ENCODE data around the gene IL3.

IL3 gene

GRCh38 chr5:132060501-132061161 is at the start of gene IL3:
TSS of gene IL3 (plus strand) at chr5:132060655. CDS start at chr5:132060707, 52 bp downstream.
- FAIRE-seq (no peak), DNase-seq (ENCODE audit: extremely low spot score, insufficient read length, low read depth) (no peak)

GRCh38 chr5:132010989-132011621 is 49.4 kb upstream of the IL3 start:
- DNase-seq (ENCODE audit: extremely low spot score, insufficient read length, low read depth) (no peak), FAIRE-seq (no peak)

GRCh38 chr5:132011622-132012343 is 48.7 kb upstream of the IL3 start, which contains the start of gene ACSL6:
TSS of gene ACSL6 (minus strand) at chr5:132011658. CDS start at chr5:132011553, 105 bp downstream.
- no peak for DNase-seq (ENCODE audit: extremely low spot score, insufficient read length, low read depth)
- FAIRE-seq, result no peak

- FAIRE-seq (no peak), DNase-seq (ENCODE audit: extremely low spot score, insufficient read length, low read depth) (no peak)
These were observed 48.0 kb upstream of the IL3 start for GRCh38 chr5:132012371-132013005.

- FAIRE-seq, result no peak
- no peak for DNase-seq (ENCODE audit: extremely low spot score, insufficient read length, low read depth)
These were observed 47.3 kb upstream of the IL3 start for GRCh38 chr5:132013006-132013689.

- DNase-seq (ENCODE audit: extremely low spot score, insufficient read length, low read depth), result no peak
- FAIRE-seq, result no peak
These were observed 46.7 kb upstream of the IL3 start for GRCh38 chr5:132013711-132014110.

- DNase-seq (ENCODE audit: extremely low spot score, insufficient read length, low read depth), result no peak
- no peak for FAIRE-seq
These were observed 43.7 kb upstream of the IL3 start for GRCh38 chr5:132016721-132017250.

GRCh38 chr5:132017316-132017715 is 43.1 kb upstream of the IL3 start:
- DNase-seq (ENCODE audit: extremely low spot score, insufficient read length, low read depth), result no peak
- no peak for FAIRE-seq

- no peak for DNase-seq (ENCODE audit: extremely low spot score, insufficient read length, low read depth)
- no peak for FAIRE-seq
These were observed 42.5 kb upstream of the IL3 start for GRCh38 chr5:132017738-132018625.

GRCh38 chr5:132019337-132019736 is 41.1 kb upstream of the IL3 start:
- FAIRE-seq (no peak), DNase-seq (ENCODE audit: extremely low spot score, insufficient read length, low read depth) (no peak)

- FAIRE-seq (peak; percentile 99), DNase-seq (ENCODE audit: extremely low spot score, insufficient read length, low read depth) (peak; percentile 73)
These were observed 40.4 kb upstream of the IL3 start for GRCh38 chr5:132019857-132020555.

GRCh38 chr5:132020568-132021339 is 39.7 kb upstream of the IL3 start:
- FAIRE-seq (no peak), DNase-seq (ENCODE audit: extremely low spot score, insufficient read length, low read depth) (no peak)

- DNase-seq (ENCODE audit: extremely low spot score, insufficient read length, low read depth), result no peak
- no peak for FAIRE-seq
These were observed 38.8 kb upstream of the IL3 start for GRCh38 chr5:132021654-132022053.

- FAIRE-seq (no peak), DNase-seq (ENCODE audit: extremely low spot score, insufficient read length, low read depth) (no peak)
These were observed 37.7 kb upstream of the IL3 start for GRCh38 chr5:132022737-132023136.

- FAIRE-seq (no peak), DNase-seq (ENCODE audit: extremely low spot score, insufficient read length, low read depth) (no peak)
These were observed 37.0 kb upstream of the IL3 start for GRCh38 chr5:132023258-132024116.

- DNase-seq (ENCODE audit: extremely low spot score, insufficient read length, low read depth) (no peak), FAIRE-seq (no peak)
These were observed 36.4 kb upstream of the IL3 start for GRCh38 chr5:132024117-132024435.

Data from GM18507 (cell line).